OCI-LY7 (cell line): ENCODE results near the gene UNG.

Source experiments
- CTCF ChIP-seq: fragments of 200-600 bp; sonication (generic); conservative IDR thresholded peaks from 2 replicates; pipeline ENCODE4 v1.5.1; 2014; ENCODE audit warnings: mild to moderate bottlenecking, antibody characterized with exemption, low read length, moderate library complexity, mixed read lengths
- EZH2phosphoT487 ChIP-seq: fragments of 200-600 bp; sonication (generic); IDR thresholded peaks from 2 replicates; pipeline ENCODE4 v1.6.1; 2018; ENCODE audit warnings: low read depth, borderline replicate concordance, mild to moderate bottlenecking, mixed run types, antibody characterized with exemption, low read length, moderate library complexity, mixed read lengths

GRCh38 chr12:109098651-109099050 is 1.3 kb downstream of the UNG start:
- no peak for TF ChIP-seq CTCF
- no peak for TF ChIP-seq EZH2phosphoT487
